Gastrocnemius medialis (tissue), 4 donors: ENCODE data around the gene OR10C1. TPM values are rescaled to one million over a fixed set of nuclear protein-coding genes. Genes with fewer than 3 reads are reported as not detected.

Experiments used
- ATAC-seq, 2 donors: fragments of 150-250 bp; one replicate each; pipeline ENCODE4 v1.9.1; 2016
- DNase-seq, 2 donors: peaks; one replicate each; pipeline ENCODE4 v3.0.0-alpha.2; 2019
- H3K27ac ChIP-seq, 4 donors: fragments of 200-600 bp; sonication (generic); 1 replicate in 1 of 4; 2 replicates in 3 of 4; pipeline ENCODE4 v1.5.1; 2016 to 2018; ENCODE audit warnings: mild to moderate bottlenecking in 2 of 4, moderate library complexity in 1 of 4
- H3K27me3 ChIP-seq, 3 donors: fragments of 200-600 bp; sonication (generic) in 2 of 3; 1 replicate in 1 of 3; 2 replicates in 2 of 3; pipeline versions ENCODE4 v1.5.1 to v1.6.0; 2016 to 2019; ENCODE audit warnings: mild to moderate bottlenecking in 1 of 3, moderate library complexity in 1 of 3
- H3K36me3 ChIP-seq, 2 donors: fragments of 200-600 bp; sonication (generic) in 1 of 2; one replicate each; pipeline ENCODE4 v1.5.1; 2017 to 2018
- H3K4me1 ChIP-seq, 2 donors: fragments of 200-600 bp; sonication (generic) in 1 of 2; one replicate each; pipeline ENCODE4 v1.5.1; 2016 to 2017; ENCODE audit warnings: mild to moderate bottlenecking in 2 of 2
- H3K4me3 ChIP-seq, 4 donors: fragments of 200-600 bp; sonication (generic) in 3 of 4; 1 replicate in 1 of 4; 2 replicates in 3 of 4; pipeline ENCODE4 v1.5.1; 2016 to 2019; ENCODE audit warnings: mild to moderate bottlenecking in 2 of 4
- H3K9me3 ChIP-seq, 3 donors: fragments of 200-600 bp; sonication (generic) in 2 of 3; 1 replicate in 1 of 3; 2 replicates in 2 of 3; pipeline ENCODE4 v1.5.1; 2016 to 2019
- CTCF ChIP-seq, 5 experiments: fragments of 450-650 bp in 3 of 5; fragments of 200-600 bp in 2 of 5; sonication (generic) in 2 of 5; IDR thresholded peaks in 4 of 5; conservative IDR thresholded peaks in 1 of 5; 1 replicate in 4 of 5; 2 replicates in 1 of 5; pipeline ENCODE4 v1.5.1; 2016 to 2019; ENCODE audit warnings: antibody characterized with exemption in 5 of 5, mild to moderate bottlenecking in 3 of 5, moderate library complexity in 3 of 5
- POLR2A ChIP-seq, 2 donors: fragments of 450-650 bp; IDR thresholded peaks; one replicate each; pipeline ENCODE4 v1.6.1; 2017; ENCODE audit warnings: antibody characterized with exemption in 2 of 2, mild to moderate bottlenecking in 2 of 2, moderate library complexity in 2 of 2
- in situ Hi-C, 4 donors: fragments of 200-750 bp; cut with MboI; loops; one replicate each; pipeline versions ENCODE4 v1.15.0 to v1.8.0; 2017; ENCODE audit warnings: low sequenced_read_pairs in 4 of 4
- intact Hi-C: fragments of 100-400 bp; cut with DNase I; formaldehyde crosslinking; loops from one replicate; pipeline ENCODE4 v1.15.1; 2023; ENCODE audit warnings: low total_unique reads
- total RNA-seq, 4 donors: library from RNA; depleted of rRNA; stranded (reverse); fragments of >200 nt; gene quantifications; one replicate each; pipeline versions ENCODE4 v1.1.0 to v1.2.3, GENCODE V29; 2016

The OR10C1 gene
- total RNA-seq = not detected

DNA sequence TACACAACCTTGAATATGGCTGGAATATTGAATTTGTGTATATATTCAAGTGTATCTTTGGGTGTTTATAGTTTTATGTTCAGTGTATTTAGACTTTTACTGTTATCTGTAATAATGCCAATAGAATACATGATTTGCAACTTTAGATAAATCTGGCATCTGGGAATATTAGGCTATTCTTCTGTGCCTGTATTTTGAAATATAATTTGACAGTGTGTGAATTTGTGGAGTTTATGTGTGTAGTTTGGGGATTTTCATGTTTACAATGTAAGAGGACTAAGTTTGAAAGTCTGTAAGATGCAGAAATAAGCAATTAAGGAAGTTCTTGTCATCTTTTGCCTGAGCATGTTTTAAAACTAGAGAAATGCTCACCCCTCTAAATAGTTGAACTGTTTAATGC, at the start of gene OR10C1:
OR10C1 (plus strand) TSS at position 301 of the 400 bp plus-strand sequence. CDS start 710 bp downstream, outside the sequence.
- no peaks in the 10 kb centered on the region for H3K27me3 ChIP-seq
- no peak within 1 kb of the TSS for H3K4me3 ChIP-seq
- no peaks in the 10 kb centered on the region for H3K4me1 ChIP-seq
- intact Hi-C loops = no loop called here
- H3K27ac ChIP-seq = no peak within 1 kb of the TSS
- in situ Hi-C loops = no loop called here
- H3K36me3 ChIP-seq = no peaks in the 10 kb centered on the region
- DNase-seq (no peak), ATAC-seq (no peak)
- TF ChIP-seq CTCF (IDR thresholded peaks at IDR 0.05 in 4 of 5, conservative IDR thresholded peaks at IDR 0.05 in 1 of 5) (no peak), POLR2A (IDR thresholded peaks at IDR 0.05) (no peak)
- H3K9me3 ChIP-seq = no peaks in the 10 kb centered on the region

DNA sequence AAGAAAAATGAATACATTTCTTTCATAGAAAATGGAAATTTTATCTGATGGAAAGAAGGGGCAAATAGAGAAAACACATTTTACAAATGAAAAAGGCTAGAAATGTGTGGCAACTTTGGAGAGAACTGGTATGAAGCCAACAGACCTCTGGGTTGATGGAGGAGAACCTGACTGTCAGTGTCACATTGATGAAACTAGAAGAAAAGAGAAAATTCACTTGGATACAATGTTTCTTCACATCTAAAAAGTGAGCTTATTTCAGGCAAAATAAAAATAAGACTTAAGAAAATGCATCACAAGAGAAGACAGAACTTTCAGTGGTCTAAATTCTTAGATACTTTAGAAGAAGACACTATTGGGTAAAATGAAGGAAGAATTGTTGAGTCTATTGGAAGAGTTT, 43.8 kb upstream of the OR10C1 start, which contains the start of gene OR12D2:
OR12D2 (plus strand) TSS at position 301 of the 400 bp plus-strand sequence. CDS start 1,069 bp downstream, outside the sequence.
- intact Hi-C loops (no loop called here), in situ Hi-C loops (no loop called here)
- DNase-seq (no peak), ATAC-seq (no peak)
- Histone ChIP-seq H3K27ac (no peak within 1 kb of the TSS), H3K4me1 (no peaks in the 10 kb centered on the region), H3K4me3 (no peak within 1 kb of the TSS), H3K36me3 (no peaks in the 10 kb centered on the region), H3K27me3 (no peaks in the 10 kb centered on the region), H3K9me3 (no peaks in the 10 kb centered on the region)
- no peak for TF ChIP-seq CTCF (IDR thresholded peaks at IDR 0.05 in 4 of 5, conservative IDR thresholded peaks at IDR 0.05 in 1 of 5)
- no peak for TF ChIP-seq POLR2A (IDR thresholded peaks at IDR 0.05)

- Histone ChIP-seq H3K4me1 (no peaks in the 10 kb centered on the region), H3K36me3 (no peaks in the 10 kb centered on the region), H3K27ac (no peak overlapping the region), H3K9me3 (no peaks in the 10 kb centered on the region), H3K4me3 (no peak overlapping the region), H3K27me3 (no peaks in the 10 kb centered on the region)
- in situ Hi-C loops (no loop called here), intact Hi-C loops (no loop called here)
- TF ChIP-seq POLR2A (IDR thresholded peaks at IDR 0.05) (no peak), CTCF (IDR thresholded peaks at IDR 0.05 in 4 of 5, conservative IDR thresholded peaks at IDR 0.05 in 1 of 5) (no peak)
- ATAC-seq (no peak), DNase-seq (no peak)
Observed at GRCh38 chr6:29399525-29399924, 39.6 kb upstream of the OR10C1 start.

DNA sequence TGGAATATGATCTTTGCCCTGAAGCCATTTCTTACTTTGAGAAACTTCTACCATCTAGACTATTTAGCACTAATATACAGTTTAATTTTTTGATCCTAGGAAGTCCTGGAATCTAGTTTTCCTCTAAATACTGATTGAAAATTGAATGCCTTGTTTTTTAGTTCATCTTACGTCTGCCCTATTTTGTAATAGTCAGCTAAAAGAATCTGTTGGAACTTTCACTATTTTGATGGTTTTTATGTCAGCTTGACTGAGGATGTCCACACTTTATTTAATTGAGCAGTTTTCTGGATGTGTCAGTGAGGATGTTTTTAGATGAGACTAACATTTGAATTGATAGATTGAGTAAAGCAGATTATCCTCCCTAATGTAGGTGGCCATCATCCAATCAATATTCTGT, 35.3 kb upstream of the OR10C1 start:
- Histone ChIP-seq H3K4me1 (no peaks in the 10 kb centered on the region), H3K27ac (no peak overlapping the region), H3K9me3 (no peaks in the 10 kb centered on the region), H3K4me3 (no peak overlapping the region), H3K27me3 (no peaks in the 10 kb centered on the region), H3K36me3 (no peaks in the 10 kb centered on the region)
- in situ Hi-C loops = no loop called here
- intact Hi-C loops = no loop called here
- DNase-seq = no peak
- no peak for ATAC-seq
- TF ChIP-seq POLR2A (IDR thresholded peaks at IDR 0.05) (no peak), CTCF (IDR thresholded peaks at IDR 0.05 in 4 of 5, conservative IDR thresholded peaks at IDR 0.05 in 1 of 5) (no peak)

GRCh38 chr6:29414588-29414987, 24.5 kb upstream of the OR10C1 start, which contains the start of gene OR12D1:
OR12D1 (plus strand) TSS chr6:29414928.
- H3K4me3 ChIP-seq = no peak within 1 kb of the TSS
- H3K4me1 ChIP-seq = no peaks in the 10 kb centered on the region
- no peaks in the 10 kb centered on the region for H3K27me3 ChIP-seq
- intact Hi-C loops (no loop called here), in situ Hi-C loops (no loop called here)
- no peak within 1 kb of the TSS for H3K27ac ChIP-seq
- ATAC-seq (no peak), DNase-seq (no peak)
- no peaks in the 10 kb centered on the region for H3K36me3 ChIP-seq
- TF ChIP-seq CTCF (IDR thresholded peaks at IDR 0.05 in 4 of 5, conservative IDR thresholded peaks at IDR 0.05 in 1 of 5) = no peak
- TF ChIP-seq POLR2A (IDR thresholded peaks at IDR 0.05) = no peak
- no peaks in the 10 kb centered on the region for H3K9me3 ChIP-seq
